K562 (cell line): ENCODE data around the gene MRO. TPM values are rescaled to one million over a fixed set of nuclear protein-coding genes. Genes with fewer than 3 reads are reported as not detected.

Experiments used
- CC2D1A ChIP-seq: fragments of 450-650 bp; IDR thresholded peaks from 2 replicates; pipeline ENCODE4 v1.6.1; 2017; ENCODE audit warnings: mild to moderate bottlenecking
- ESRRB ChIP-seq: fragments of 250-450 bp; sonication (Bioruptor Pico); IDR thresholded peaks from 2 replicates; pipeline ENCODE4 v1.5.0; 2020; ENCODE audit warnings: mild to moderate bottlenecking, moderate library complexity, borderline replicate concordance
- HDAC6 ChIP-seq: IDR thresholded peaks from 2 replicates; pipeline ENCODE4 v1.6.1; 2012; ENCODE audit warnings: low read depth, mild to moderate bottlenecking, control low read depth, inconsistent platforms, low read length, moderate library complexity
- IRF2 ChIP-seq: sonication (generic); formaldehyde crosslinking; IDR thresholded peaks from 2 replicates; pipeline ENCODE4 v1.8.1; 2022; ENCODE audit warnings: mild to moderate bottlenecking, missing genetic modification reagents
- MECOM ChIP-seq: fragments of 250-450 bp; sonication (Bioruptor Pico); IDR thresholded peaks from 2 replicates; pipeline ENCODE4 v1.8.0; 2022; ENCODE audit warnings: inconsistent platforms
- MTA2 ChIP-seq: fragments of 450-650 bp; IDR thresholded peaks from 2 replicates; pipeline ENCODE4 v1.6.1; 2016; ENCODE audit warnings: low read depth
- NR2F6 ChIP-seq: fragments of 450-650 bp; formaldehyde crosslinking; IDR thresholded peaks from 2 replicates; pipeline ENCODE4 v1.4.0; 2020; ENCODE audit warnings: mild to moderate bottlenecking
- POU5F1 ChIP-seq: fragments of 150-350 bp; IDR thresholded peaks from 2 replicates; pipeline ENCODE4 v1.6.1; 2014; ENCODE audit warnings: borderline replicate concordance, low read length, low read depth, mild to moderate bottlenecking; ENCODE audit not compliant: partially characterized antibody
- RBBP5 ChIP-seq: fragments of 200-600 bp; sonication (generic); IDR thresholded peaks from 2 replicates; pipeline ENCODE4 v1.6.1; 2012; ENCODE audit warnings: borderline replicate concordance, mild to moderate bottlenecking, low read length, control low read depth, inconsistent platforms; ENCODE audit not compliant: insufficient read depth, poor library complexity, severe bottlenecking
- SREBF2 ChIP-seq: sonication (generic); formaldehyde crosslinking; IDR thresholded peaks from 2 replicates; pipeline ENCODE4 v1.4.0; 2020; ENCODE audit warnings: mild to moderate bottlenecking, missing genetic modification reagents
- TARDBP ChIP-seq: fragments of 450-650 bp; IDR thresholded peaks from 2 replicates; pipeline ENCODE4 v1.6.1; 2016
- TEAD4 ChIP-seq, 2 experiments: sonication (generic) in 1 of 2; formaldehyde crosslinking in 1 of 2; IDR thresholded peaks; 2 replicates each; pipeline versions ENCODE4 v1.6.1 to v1.8.0; 2012 to 2022; ENCODE audit warnings: borderline replicate concordance in 1 of 2, inconsistent platforms in 1 of 2, low read length in 1 of 2, mild to moderate bottlenecking in 1 of 2, missing genetic modification reagents in 1 of 2
- ZEB2 ChIP-seq: fragments of 450-650 bp; IDR thresholded peaks from 2 replicates; pipeline ENCODE4 v1.6.1; 2016
- ZNF584 ChIP-seq: fragments of 200-800 bp; sonication (Bioruptor generic); IDR thresholded peaks from 2 replicates; pipeline ENCODE4 v1.6.1; 2016; ENCODE audit warnings: low read depth, mild to moderate bottlenecking, missing genetic modification characterization, missing compliant biosample characterization
- ZNF764 ChIP-seq: fragments of 250-450 bp; sonication (Bioruptor Pico); IDR thresholded peaks from 2 replicates; pipeline ENCODE4 v1.4.0; 2020; ENCODE audit warnings: low read depth, mild to moderate bottlenecking, moderate library complexity
- ZSCAN32 ChIP-seq: fragments of 450-650 bp; formaldehyde crosslinking; IDR thresholded peaks from 2 replicates; pipeline ENCODE4 v1.4.0; 2020; ENCODE audit warnings: mild to moderate bottlenecking, moderate library complexity
- polyA plus RNA-seq, 8 experiments: library from polyadenylated mRNA; depleted of rRNA in 4 of 8; stranded (reverse) in 5 of 8; unstranded in 3 of 8; fragments of >200 nt; fragmentation: Nextera tagmentation in 2 of 8; fragmentation: Illumina TruSeq in 1 of 8; extraction: Ambion mirVana in 2 of 8; extraction: Trizol in 1 of 8; gene quantifications; 2 replicates each; pipeline versions ENCODE4 v1.2.1 to v1.2.3, GENCODE V29; 2011 to 2014; ENCODE audit warnings: inconsistent platforms in 1 of 8, missing spikeins in 1 of 8
- total RNA-seq, 7 experiments: library from RNA; depleted of rRNA in 6 of 7; stranded (reverse); fragments of >200 nt in 6 of 7; fragmentation: Illumina TruSeq in 2 of 7; extraction: Trizol in 2 of 7; gene quantifications; 2 replicates each; pipeline versions ENCODE4 v1.2.1 to v1.2.3, GENCODE V29; 2011 to 2021; ENCODE audit warnings: low replicate concordance in 1 of 7
- TF ChIP-seq, protein P1 (sequence below): fragments of 250-450 bp; sonication (Bioruptor Pico); IDR thresholded peaks from 2 replicates; pipeline ENCODE4 v1.5.0; 2021
- TF ChIP-seq, protein P2 (sequence below), 3 experiments: fragments of 200-800 bp in 1 of 3; sonication (Bioruptor generic) in 1 of 3; sonication (generic) in 1 of 3; formaldehyde crosslinking in 1 of 3; IDR thresholded peaks; 2 replicates each; pipeline versions ENCODE4 v1.6.1 to v1.8.0; 2016 to 2022; ENCODE audit warnings: mild to moderate bottlenecking in 2 of 3, missing compliant biosample characterization in 2 of 3, missing genetic modification characterization in 2 of 3, missing genetic modification reagents in 1 of 3
- TF ChIP-seq, protein P3 (sequence below): fragments of 150-350 bp; conservative IDR thresholded peaks from 2 replicates; pipeline ENCODE4 v1.6.1; 2014; ENCODE audit warnings: low read length
- TF ChIP-seq, protein P4 (sequence below): fragments of 450-650 bp; IDR thresholded peaks from 2 replicates; pipeline ENCODE4 v1.7.0; 2016; ENCODE audit warnings: borderline replicate concordance
- TF ChIP-seq, protein P5 (sequence below): fragments of 250-450 bp; sonication (Bioruptor Pico); IDR thresholded peaks from 2 replicates; pipeline ENCODE4 v1.6.1; 2021; ENCODE audit warnings: mild to moderate bottlenecking
- TF ChIP-seq, protein P6 (sequence below): fragments of 450-650 bp; IDR thresholded peaks from 2 replicates; pipeline ENCODE4 v1.6.1; 2016; ENCODE audit warnings: low read depth, mild to moderate bottlenecking, moderate library complexity

Gene MRO
- total and polyA plus RNA-seq, 9 of the 15 experiments (the other 6 are each of a cell fraction or from before 2014, with no cell fraction given): 0.06 TPM; not detected in 8

DNA sequence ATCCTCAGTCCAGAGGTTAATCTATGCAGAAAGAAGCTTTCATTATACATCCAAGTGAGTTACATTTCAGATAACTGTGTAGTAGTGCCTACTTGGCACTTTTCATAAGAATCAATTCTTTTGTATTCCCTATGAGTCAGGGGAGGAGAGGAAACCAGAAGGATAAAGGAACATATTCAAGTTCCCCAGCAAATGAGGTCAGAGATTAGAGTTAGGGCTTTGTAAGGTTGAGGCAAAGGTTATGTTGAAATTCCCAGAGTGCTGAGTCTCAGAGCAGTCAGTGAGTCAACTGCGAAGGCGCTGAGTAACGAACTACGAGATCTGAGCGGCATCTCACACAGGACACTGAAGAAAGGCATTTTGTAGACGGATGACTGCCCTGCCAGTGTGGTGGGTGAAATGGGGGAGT lies 34.1 kb upstream of the MRO start (continued):
- TF ChIP-seq RBBP5: no peak
- no peak for TF ChIP-seq ZSCAN32 (CRISPR knock-in tag)
- TF ChIP-seq, protein P1, sequence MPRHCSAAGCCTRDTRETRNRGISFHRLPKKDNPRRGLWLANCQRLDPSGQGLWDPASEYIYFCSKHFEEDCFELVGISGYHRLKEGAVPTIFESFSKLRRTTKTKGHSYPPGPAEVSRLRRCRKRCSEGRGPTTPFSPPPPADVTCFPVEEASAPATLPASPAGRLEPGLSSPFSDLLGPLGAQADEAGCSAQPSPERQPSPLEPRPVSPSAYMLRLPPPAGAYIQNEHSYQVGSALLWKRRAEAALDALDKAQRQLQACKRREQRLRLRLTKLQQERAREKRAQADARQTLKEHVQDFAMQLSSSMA (CRISPR knock-in tag): no peak
- no peak for TF ChIP-seq ESRRB (CRISPR knock-in tag)
- TF ChIP-seq TARDBP: no peak
- no peak for TF ChIP-seq NR2F6 (CRISPR knock-in tag)
- no peak for TF ChIP-seq MECOM
- TF ChIP-seq, protein P2, sequence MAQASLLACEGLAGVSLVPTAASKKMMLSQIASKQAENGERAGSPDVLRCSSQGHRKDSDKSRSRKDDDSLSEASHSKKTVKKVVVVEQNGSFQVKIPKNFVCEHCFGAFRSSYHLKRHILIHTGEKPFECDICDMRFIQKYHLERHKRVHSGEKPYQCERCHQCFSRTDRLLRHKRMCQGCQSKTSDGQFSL (CRISPR knock-in tag; IDR thresholded peaks at IDR 0.05): no peak
- TF ChIP-seq, protein P2 (tag; IDR thresholded peaks at IDR 0.05): no peak
- no peak for TF ChIP-seq IRF2
- TF ChIP-seq, protein P3, sequence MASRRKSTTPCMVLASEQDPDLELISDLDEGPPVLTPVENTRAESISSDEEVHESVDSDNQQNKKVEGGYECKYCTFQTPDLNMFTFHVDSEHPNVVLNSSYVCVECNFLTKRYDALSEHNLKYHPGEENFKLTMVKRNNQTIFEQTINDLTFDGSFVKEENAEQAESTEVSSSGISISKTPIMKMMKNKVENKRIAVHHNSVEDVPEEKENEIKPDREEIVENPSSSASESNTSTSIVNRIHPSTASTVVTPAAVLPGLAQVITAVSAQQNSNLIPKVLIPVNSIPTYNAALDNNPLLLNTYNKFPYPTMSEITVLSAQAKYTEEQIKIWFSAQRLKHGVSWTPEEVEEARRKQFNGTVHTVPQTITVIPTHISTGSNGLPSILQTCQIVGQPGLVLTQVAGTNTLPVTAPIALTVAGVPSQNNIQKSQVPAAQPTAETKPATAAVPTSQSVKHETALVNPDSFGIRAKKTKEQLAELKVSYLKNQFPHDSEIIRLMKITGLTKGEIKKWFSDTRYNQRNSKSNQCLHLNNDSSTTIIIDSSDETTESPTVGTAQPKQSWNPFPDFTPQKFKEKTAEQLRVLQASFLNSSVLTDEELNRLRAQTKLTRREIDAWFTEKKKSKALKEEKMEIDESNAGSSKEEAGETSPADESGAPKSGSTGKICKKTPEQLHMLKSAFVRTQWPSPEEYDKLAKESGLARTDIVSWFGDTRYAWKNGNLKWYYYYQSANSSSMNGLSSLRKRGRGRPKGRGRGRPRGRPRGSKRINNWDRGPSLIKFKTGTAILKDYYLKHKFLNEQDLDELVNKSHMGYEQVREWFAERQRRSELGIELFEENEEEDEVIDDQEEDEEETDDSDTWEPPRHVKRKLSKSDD: no peak
- no peak for TF ChIP-seq CC2D1A
- TF ChIP-seq ZNF764 (CRISPR knock-in tag): no peak
- no peak for TF ChIP-seq ZEB2
- no peak for TF ChIP-seq HDAC6
- no peak for TF ChIP-seq ZNF584 (CRISPR knock-in tag)
- TF ChIP-seq TEAD4 (IDR thresholded peaks at IDR 0.05; ENCODE audit: low read length): no peak
- TF ChIP-seq TEAD4 (CRISPR knock-in tag; IDR thresholded peaks at IDR 0.05; ENCODE audit: borderline replicate concordance): no peak
- no peak for TF ChIP-seq POU5F1
- no peak for TF ChIP-seq MTA2
- TF ChIP-seq, protein P4, sequence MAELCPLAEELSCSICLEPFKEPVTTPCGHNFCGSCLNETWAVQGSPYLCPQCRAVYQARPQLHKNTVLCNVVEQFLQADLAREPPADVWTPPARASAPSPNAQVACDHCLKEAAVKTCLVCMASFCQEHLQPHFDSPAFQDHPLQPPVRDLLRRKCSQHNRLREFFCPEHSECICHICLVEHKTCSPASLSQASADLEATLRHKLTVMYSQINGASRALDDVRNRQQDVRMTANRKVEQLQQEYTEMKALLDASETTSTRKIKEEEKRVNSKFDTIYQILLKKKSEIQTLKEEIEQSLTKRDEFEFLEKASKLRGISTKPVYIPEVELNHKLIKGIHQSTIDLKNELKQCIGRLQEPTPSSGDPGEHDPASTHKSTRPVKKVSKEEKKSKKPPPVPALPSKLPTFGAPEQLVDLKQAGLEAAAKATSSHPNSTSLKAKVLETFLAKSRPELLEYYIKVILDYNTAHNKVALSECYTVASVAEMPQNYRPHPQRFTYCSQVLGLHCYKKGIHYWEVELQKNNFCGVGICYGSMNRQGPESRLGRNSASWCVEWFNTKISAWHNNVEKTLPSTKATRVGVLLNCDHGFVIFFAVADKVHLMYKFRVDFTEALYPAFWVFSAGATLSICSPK: no peak
- TF ChIP-seq, protein P5, sequence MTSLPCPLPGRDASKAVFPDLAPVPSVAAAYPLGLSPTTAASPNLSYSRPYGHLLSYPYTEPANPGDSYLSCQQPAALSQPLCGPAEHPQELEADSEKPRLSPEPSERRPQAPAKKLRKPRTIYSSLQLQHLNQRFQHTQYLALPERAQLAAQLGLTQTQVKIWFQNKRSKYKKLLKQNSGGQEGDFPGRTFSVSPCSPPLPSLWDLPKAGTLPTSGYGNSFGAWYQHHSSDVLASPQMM (CRISPR knock-in tag): no peak
- TF ChIP-seq, protein P6, sequence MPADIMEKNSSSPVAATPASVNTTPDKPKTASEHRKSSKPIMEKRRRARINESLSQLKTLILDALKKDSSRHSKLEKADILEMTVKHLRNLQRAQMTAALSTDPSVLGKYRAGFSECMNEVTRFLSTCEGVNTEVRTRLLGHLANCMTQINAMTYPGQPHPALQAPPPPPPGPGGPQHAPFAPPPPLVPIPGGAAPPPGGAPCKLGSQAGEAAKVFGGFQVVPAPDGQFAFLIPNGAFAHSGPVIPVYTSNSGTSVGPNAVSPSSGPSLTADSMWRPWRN: no peak
- no peak for TF ChIP-seq SREBF2 (CRISPR knock-in tag)
